IMR-90 (cell line): ENCODE measurements around the gene ARL6. TPM values are rescaled to one million over a fixed set of nuclear protein-coding genes. Genes with fewer than 3 reads are reported as not detected.

Source experiments
- ATAC-seq: fragments of 200-7000 bp; cut with Tn5 transposase; 2 replicates; pipeline ENCODE4 v1.9.1; 2020; ENCODE audit warnings: low read depth, mild to moderate bottlenecking, moderate library complexity
- BruUV-seq: library from RNA; stranded (reverse); fragments of 400-500 nt; replicated peaks from 2 replicates; lab custom pipeline; 2021; lab: Mats Ljungman, UMichigan
- CTCF ChIA-PET: fragments of 300-600 bp; formaldehyde crosslinking; extraction: SDS; loops from one replicate; lab custom pipeline; 2021; ENCODE audit warnings: antibody characterized with exemption; lab: Yijun Ruan, JAX
- POLR2A ChIA-PET: fragments of 300-600 bp; sonication (Branson Sonifier 250); formaldehyde crosslinking; loops from one replicate; lab custom pipeline; 2022; ENCODE audit warnings: antibody characterized with exemption; ENCODE audit not compliant: unreplicated experiment; lab: Charles Lee
- DNase-seq: peaks from one replicate; pipeline ENCODE4 v3.0.0; 2013
- H2AFZ ChIP-seq: replicated peaks from 2 replicates; pipeline ENCODE3; 2013; ENCODE audit warnings: low read length, mild to moderate bottlenecking; ENCODE audit not compliant: poor library complexity
- H2AK5ac ChIP-seq: 2 replicates; pipeline ENCODE4 v1.6.1; 2013; ENCODE audit warnings: low read depth, low read length, inconsistent platforms
- H2AK9ac ChIP-seq: replicated peaks from 2 replicates; pipeline ENCODE3; 2013; ENCODE audit warnings: mild to moderate bottlenecking, low read depth, low read length, moderate library complexity; ENCODE audit not compliant: poor library complexity
- H2BK120ac ChIP-seq: 2 replicates; pipeline ENCODE4 v1.6.1; 2013; ENCODE audit warnings: low read depth, low read length, inconsistent platforms
- H2BK15ac ChIP-seq: 3 replicates; pipeline ENCODE4 v1.6.1; 2013; ENCODE audit warnings: low read depth, low read length, inconsistent platforms
- H2BK20ac ChIP-seq: 2 replicates; pipeline ENCODE4 v1.6.1; 2013; ENCODE audit warnings: low read depth, mild to moderate bottlenecking, inconsistent platforms, low read length, moderate library complexity
- H2BK5ac ChIP-seq: 2 replicates; pipeline ENCODE4 v1.6.1; 2013; ENCODE audit warnings: mild to moderate bottlenecking, low read depth, low read length, inconsistent platforms; ENCODE audit not compliant: poor library complexity, severe bottlenecking
- H3K14ac ChIP-seq: replicated peaks from 2 replicates; pipeline ENCODE4 v1.6.1; 2013; ENCODE audit warnings: low read depth, low read length, inconsistent platforms
- H3K18ac ChIP-seq: 2 replicates; pipeline ENCODE4 v1.6.1; 2013; ENCODE audit warnings: low read depth, low read length, control low read depth
- H3K23ac ChIP-seq: 2 replicates; pipeline ENCODE4 v1.6.1; 2013; ENCODE audit warnings: low read depth, low read length, inconsistent platforms
- H3K27ac ChIP-seq: 2 replicates; pipeline ENCODE4 v1.5.1; 2013; ENCODE audit warnings: mild to moderate bottlenecking, control low read depth, low read length; ENCODE audit not compliant: insufficient read depth
- H3K27me3 ChIP-seq: 2 replicates; pipeline ENCODE4 v1.6.1; 2013; ENCODE audit warnings: low read length; ENCODE audit not compliant: control insufficient read depth, insufficient read depth
- H3K36me3 ChIP-seq: 2 replicates; pipeline ENCODE4 v1.6.1; 2013; ENCODE audit warnings: low read length, mixed read lengths; ENCODE audit not compliant: control insufficient read depth, insufficient read depth
- H3K4ac ChIP-seq: 2 replicates; pipeline ENCODE4 v1.6.1; 2013; ENCODE audit warnings: low read depth, low read length, inconsistent platforms
- H3K4me1 ChIP-seq: 2 replicates; pipeline ENCODE4 v1.6.1; 2013; ENCODE audit warnings: low read length, mixed read lengths; ENCODE audit not compliant: control insufficient read depth, insufficient read depth
- H3K4me2 ChIP-seq: 2 replicates; pipeline ENCODE4 v1.6.1; 2013; ENCODE audit warnings: low read depth, mild to moderate bottlenecking, control low read depth, low read length, moderate library complexity
- H3K4me3 ChIP-seq: 2 replicates; pipeline ENCODE4 v1.5.1; 2013; ENCODE audit warnings: low read depth, mild to moderate bottlenecking, control low read depth, low read length, moderate library complexity; ENCODE audit not compliant: insufficient read depth
- H3K56ac ChIP-seq: 2 replicates; pipeline ENCODE4 v1.6.1; 2013; ENCODE audit warnings: low read length, inconsistent platforms; ENCODE audit not compliant: insufficient read depth; ENCODE audit errors: extremely low read depth
- H3K79me1 ChIP-seq, 2 experiments: 2 replicates each; pipeline ENCODE4 v1.6.1; 2013; ENCODE audit warnings: low read length in 2 of 2, inconsistent platforms in 1 of 2, low read depth in 1 of 2
- H3K9ac ChIP-seq: 2 replicates; pipeline ENCODE4 v1.6.1; 2013; ENCODE audit warnings: low read depth, low read length, control low read depth
- H3K9me1 ChIP-seq: 2 replicates; pipeline ENCODE4 v1.6.1; 2013; ENCODE audit warnings: low read length, inconsistent platforms; ENCODE audit not compliant: insufficient read depth
- H3K9me3 ChIP-seq: 2 replicates; pipeline ENCODE4 v1.6.1; 2013; ENCODE audit warnings: low read length; ENCODE audit not compliant: control insufficient read depth, insufficient read depth
- H4K20me1 ChIP-seq: 2 replicates; pipeline ENCODE4 v1.6.1; 2013; ENCODE audit warnings: low read length, inconsistent platforms; ENCODE audit not compliant: insufficient read depth
- H4K5ac ChIP-seq: 2 replicates; pipeline ENCODE4 v1.6.1; 2013; ENCODE audit warnings: mild to moderate bottlenecking, low read depth, low read length, control low read depth
- H4K8ac ChIP-seq, 2 experiments: 2 replicates each; pipeline ENCODE4 v1.6.1; 2013; ENCODE audit warnings: low read depth in 2 of 2, low read length in 2 of 2, control low read depth in 1 of 2, inconsistent platforms in 1 of 2
- H4K91ac ChIP-seq: 2 replicates; pipeline ENCODE4 v1.6.1; 2013; ENCODE audit warnings: low read depth, low read length, inconsistent platforms; ENCODE audit not compliant: insufficient read depth
- MAFK ChIP-seq: IDR thresholded peaks from 2 replicates; pipeline ENCODE4 v1.6.1; 2012; ENCODE audit warnings: low read depth, low read length, improper control_type of control experiment
- RAD21 ChIP-seq: IDR thresholded peaks from 2 replicates; pipeline ENCODE4 v1.6.1; 2012; ENCODE audit warnings: low read length, improper control_type of control experiment
- SMC3 ChIP-seq: fragments of 150-350 bp; IDR thresholded peaks from 2 replicates; pipeline ENCODE4 v1.6.1; 2016; ENCODE audit warnings: low read depth, mild to moderate bottlenecking, antibody characterized with exemption, low read length, moderate library complexity
- dilution Hi-C: fragments of 300-500 bp; cut with HindIII; formaldehyde crosslinking; loops from one replicate; pipeline ENCODE4 v1.14.3; 2018; ENCODE audit warnings: low sequenced_read_pairs; ENCODE audit not compliant: unreplicated experiment
- in situ Hi-C: fragments of 300-500 bp; cut with MboI; formaldehyde crosslinking; loops from 3 replicates; pipeline ENCODE4 v1.14.3; 2019; ENCODE audit warnings: low sequenced_read_pairs, inconsistent platforms, mixed read lengths
- intact Hi-C: fragments of 100-400 bp; cut with micrococcal nuclease; formaldehyde crosslinking; loops from 2 replicates; pipeline ENCODE4 v1.10.0; 2022
- polyA plus RNA-seq, 3 experiments: library from polyadenylated mRNA; depleted of rRNA; stranded (reverse); fragments of >200 nt; gene quantifications; 2 replicates each; pipeline ENCODE4 v1.2.3, GENCODE V29; 2012; ENCODE audit warnings: low replicate concordance in 1 of 3
- total RNA-seq: library from RNA; depleted of rRNA; stranded (reverse); fragments of >200 nt; gene quantifications from 2 replicates; pipeline ENCODE4 v1.2.3, GENCODE V29; 2012
- TF ChIP-seq, protein P1 (sequence below): fragments of 150-350 bp; IDR thresholded peaks from 2 replicates; pipeline ENCODE4 v1.6.1; 2017; ENCODE audit warnings: mild to moderate bottlenecking, antibody characterized with exemption, low read length, low read depth
- TF ChIP-seq, protein P2 (sequence below): fragments of 150-350 bp; IDR thresholded peaks from 2 replicates; pipeline ENCODE4 v1.6.1; 2016; ENCODE audit warnings: low read depth, mild to moderate bottlenecking, low read length, moderate library complexity, borderline replicate concordance
- TF ChIP-seq, protein P3 (sequence below): conservative IDR thresholded peaks from 2 replicates; pipeline ENCODE4 v1.5.1; 2012; ENCODE audit warnings: mild to moderate bottlenecking, low read depth, low read length, improper control_type of control experiment

The ARL6 gene
- total and polyA plus RNA-seq, 2 of the 4 experiments (the other 2 are of a cell fraction), result 3.1 to 3.4 TPM

DNA sequence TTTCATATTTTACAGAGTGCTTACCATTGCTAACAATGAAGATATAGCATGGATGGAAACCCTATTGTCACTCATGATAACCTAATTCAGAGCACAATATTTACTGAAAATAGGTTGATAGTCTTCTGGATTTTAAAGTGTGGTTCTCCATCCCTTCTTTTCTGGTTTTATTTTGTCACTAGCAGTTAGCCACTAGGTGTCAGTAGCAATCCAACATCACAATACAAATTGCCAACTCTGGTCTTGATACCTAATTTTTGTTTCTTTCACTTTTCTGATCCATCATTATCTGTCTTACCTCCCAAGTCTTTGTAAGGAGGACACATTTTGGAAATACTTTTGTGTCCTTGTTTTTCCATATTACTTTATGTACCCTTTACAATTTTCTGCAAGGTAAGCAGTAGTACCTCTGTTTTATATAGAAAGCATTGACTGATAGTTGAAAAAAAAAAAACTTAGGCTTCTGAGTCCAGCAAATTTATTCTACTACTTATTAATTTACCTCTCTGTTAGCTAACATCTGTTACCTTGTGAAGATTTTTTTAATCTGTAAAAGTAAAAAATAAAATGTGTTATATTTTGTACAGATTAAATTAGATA, 29.0 kb downstream of the ARL6 start:
- H4K20me1 ChIP-seq, result no peaks in the 10 kb centered on the region
- no peaks in the 10 kb centered on the region for H3K36me3 ChIP-seq
- H2BK15ac ChIP-seq, result no peak overlapping the region
- intact Hi-C loops, result loop anchor here (1.0 to 10.0 kb wide), 2 partner anchors 230 to 531 kb away; no protein-coding TSS in a partner anchor
- in situ Hi-C loops, result loop anchor here (5.0 to 25.0 kb wide), 2 partner anchors 229 to 544 kb away; no protein-coding TSS in a partner anchor
- no peaks in the 10 kb centered on the region for H3K9me1 ChIP-seq
- H3K4ac ChIP-seq, result no peak overlapping the region
- ChIA-PET POLR2A (no interaction called here), CTCF (interaction anchor here (0.6 to 1.4 kb wide), 7 partner anchors 26 to 432 kb away, joined by 3 to 10 read pairs (median 4); no protein-coding TSS in a partner anchor)
- H3K4me3 ChIP-seq, result no peak overlapping the region
- H2BK5ac ChIP-seq, result no peak overlapping the region
- H3K14ac ChIP-seq, result no peak overlapping the region
- dilution Hi-C loops, result no loop called here
- H3K4me2 ChIP-seq, result no peak overlapping the region; the same call in 1 of the 2 replicates
- no peak overlapping the region for H3K9ac ChIP-seq
- H2AK5ac ChIP-seq, result no peak overlapping the region
- H3K9me3 ChIP-seq, result no peaks in the 10 kb centered on the region
- H3K27ac ChIP-seq, result no peak overlapping the region
- H2AK9ac ChIP-seq, result no peak overlapping the region
- H2AFZ ChIP-seq, result no peak overlapping the region
- ATAC-seq (peak; percentile 65), DNase-seq (peak; percentile 64)
- no peaks in the 10 kb centered on the region for H3K4me1 ChIP-seq
- H2BK120ac ChIP-seq, result no peak overlapping the region
- TF ChIP-seq, protein P1, sequence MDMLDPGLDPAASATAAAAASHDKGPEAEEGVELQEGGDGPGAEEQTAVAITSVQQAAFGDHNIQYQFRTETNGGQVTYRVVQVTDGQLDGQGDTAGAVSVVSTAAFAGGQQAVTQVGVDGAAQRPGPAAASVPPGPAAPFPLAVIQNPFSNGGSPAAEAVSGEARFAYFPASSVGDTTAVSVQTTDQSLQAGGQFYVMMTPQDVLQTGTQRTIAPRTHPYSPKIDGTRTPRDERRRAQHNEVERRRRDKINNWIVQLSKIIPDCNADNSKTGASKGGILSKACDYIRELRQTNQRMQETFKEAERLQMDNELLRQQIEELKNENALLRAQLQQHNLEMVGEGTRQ, result no peak
- TF ChIP-seq, protein P2, sequence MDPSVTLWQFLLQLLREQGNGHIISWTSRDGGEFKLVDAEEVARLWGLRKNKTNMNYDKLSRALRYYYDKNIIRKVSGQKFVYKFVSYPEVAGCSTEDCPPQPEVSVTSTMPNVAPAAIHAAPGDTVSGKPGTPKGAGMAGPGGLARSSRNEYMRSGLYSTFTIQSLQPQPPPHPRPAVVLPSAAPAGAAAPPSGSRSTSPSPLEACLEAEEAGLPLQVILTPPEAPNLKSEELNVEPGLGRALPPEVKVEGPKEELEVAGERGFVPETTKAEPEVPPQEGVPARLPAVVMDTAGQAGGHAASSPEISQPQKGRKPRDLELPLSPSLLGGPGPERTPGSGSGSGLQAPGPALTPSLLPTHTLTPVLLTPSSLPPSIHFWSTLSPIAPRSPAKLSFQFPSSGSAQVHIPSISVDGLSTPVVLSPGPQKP, result no peak
- TF ChIP-seq SMC3, result peak; percentile 91
- TF ChIP-seq, protein P3, sequence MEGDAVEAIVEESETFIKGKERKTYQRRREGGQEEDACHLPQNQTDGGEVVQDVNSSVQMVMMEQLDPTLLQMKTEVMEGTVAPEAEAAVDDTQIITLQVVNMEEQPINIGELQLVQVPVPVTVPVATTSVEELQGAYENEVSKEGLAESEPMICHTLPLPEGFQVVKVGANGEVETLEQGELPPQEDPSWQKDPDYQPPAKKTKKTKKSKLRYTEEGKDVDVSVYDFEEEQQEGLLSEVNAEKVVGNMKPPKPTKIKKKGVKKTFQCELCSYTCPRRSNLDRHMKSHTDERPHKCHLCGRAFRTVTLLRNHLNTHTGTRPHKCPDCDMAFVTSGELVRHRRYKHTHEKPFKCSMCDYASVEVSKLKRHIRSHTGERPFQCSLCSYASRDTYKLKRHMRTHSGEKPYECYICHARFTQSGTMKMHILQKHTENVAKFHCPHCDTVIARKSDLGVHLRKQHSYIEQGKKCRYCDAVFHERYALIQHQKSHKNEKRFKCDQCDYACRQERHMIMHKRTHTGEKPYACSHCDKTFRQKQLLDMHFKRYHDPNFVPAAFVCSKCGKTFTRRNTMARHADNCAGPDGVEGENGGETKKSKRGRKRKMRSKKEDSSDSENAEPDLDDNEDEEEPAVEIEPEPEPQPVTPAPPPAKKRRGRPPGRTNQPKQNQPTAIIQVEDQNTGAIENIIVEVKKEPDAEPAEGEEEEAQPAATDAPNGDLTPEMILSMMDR, result peak; percentile 91
- TF ChIP-seq RAD21, result peak; percentile 89
- peak; percentile 66 for TF ChIP-seq MAFK
- no peaks in the 10 kb centered on the region for H3K79me1 ChIP-seq
- H2BK20ac ChIP-seq, result no peak overlapping the region
- no TSS peak for BruUV-seq
- H3K27me3 ChIP-seq, result no peaks in the 10 kb centered on the region
- no peak overlapping the region for H3K56ac ChIP-seq
- H4K91ac ChIP-seq, result no peak overlapping the region
- no peak overlapping the region for H3K18ac ChIP-seq
- H4K8ac ChIP-seq, result no peak overlapping the region
- no peak overlapping the region for H3K23ac ChIP-seq
- H4K5ac ChIP-seq, result no peak overlapping the region
